ENCODE measurements around the gene TMEM132C. TPM values are rescaled to one million over a fixed set of nuclear protein-coding genes. Genes with fewer than 3 reads are reported as not detected.

The TMEM132C gene
- polyA plus RNA-seq, 2 of the 4 experiments (the other 2 are of a cell fraction), result not detected

- CTCF ChIA-PET, result no interaction called here
- no peak for ATAC-seq
Measured at GRCh38 chr12:128424931-128425431, 158.0 kb downstream of the TMEM132C start.

GRCh38 chr12:128425666-128426331 lies 158.8 kb downstream of the TMEM132C start:
- no peak for TF ChIP-seq JUN (IDR thresholded peaks at IDR 0.05)
- no peak for TF ChIP-seq ZNF302 (CRISPR knock-in tag; IDR thresholded peaks at IDR 0.05)
- no peak for TF ChIP-seq PHF8 (IDR thresholded peaks at IDR 0.05; ENCODE audit: borderline replicate concordance, low read depth)
- no peak for TF ChIP-seq MAZ (IDR thresholded peaks at IDR 0.05; ENCODE audit: borderline replicate concordance, low read depth, low read length)
- TF ChIP-seq ELK1 (IDR thresholded peaks at IDR 0.05; ENCODE audit: low read depth, low read length), result no peak
- TF ChIP-seq ESRRA (IDR thresholded peaks at IDR 0.05; ENCODE audit: borderline replicate concordance, low read length), result no peak
- no peak for TF ChIP-seq ZFP36 (IDR thresholded peaks at IDR 0.05; ENCODE audit: borderline replicate concordance, partially characterized antibody)
- no peak for TF ChIP-seq HES2 (IDR thresholded peaks at IDR 0.05)
- no peak for TF ChIP-seq SMC3 (IDR thresholded peaks at IDR 0.05)
- TF ChIP-seq TP53 (CRISPR knock-in tag; IDR thresholded peaks at IDR 0.05), result no peak
- TF ChIP-seq FOXS1 (CRISPR knock-in tag; IDR thresholded peaks at IDR 0.05), result no peak
- no peak for TF ChIP-seq TFCP2L1 (CRISPR knock-in tag; IDR thresholded peaks at IDR 0.05)
- no peak for TF ChIP-seq CBX8 (IDR thresholded peaks at IDR 0.05)
- TF ChIP-seq CBX2 (IDR thresholded peaks at IDR 0.05; ENCODE audit: borderline replicate concordance, low read depth), result no peak
- no peak for TF ChIP-seq CTCF (IDR thresholded peaks at IDR 0.05)
- ATAC-seq (no peak), DNase-seq (ENCODE audit: low read depth in 1 of 2, low spot score in 1 of 2) (no peak), FAIRE-seq (no peak)
- ChIA-PET POLR2A (no interaction called here), CTCF (no interaction called here)
- Histone ChIP-seq H3K9me3 (no peaks in the 10 kb centered on the region), H3K4me2 (no peak overlapping the region), H3K4me1 (no peaks in the 10 kb centered on the region), H3K27ac (no peak overlapping the region), H3K4me3 (no peak overlapping the region)
- WGBS (ENCODE audit: missing lambda C conversion rate), result 20% methylated on average over 18 of the region's 18 CpGs

More at GRCh38 chr12:128424931-128425431, 158.0 kb downstream of the TMEM132C start:
- TF ChIP-seq HOXA7 (CRISPR knock-in tag; IDR thresholded peaks at IDR 0.05) (no peak), POLR2AphosphoS2 (conservative IDR thresholded peaks at IDR 0.05; ENCODE audit: low read length) (no peak), EHF (CRISPR knock-in tag; IDR thresholded peaks at IDR 0.05) (no peak), SMC3 (IDR thresholded peaks at IDR 0.05) (no peak), ZNF302 (CRISPR knock-in tag; IDR thresholded peaks at IDR 0.05) (no peak), TFCP2L1 (CRISPR knock-in tag; IDR thresholded peaks at IDR 0.05) (no peak)
- POLR2A ChIA-PET, result no interaction called here
- FAIRE-seq (no peak), DNase-seq (ENCODE audit: low read depth in 1 of 2, low spot score in 1 of 2) (no peak)
- no peaks in the 10 kb centered on the region for H3K9me3 ChIP-seq
- H3K4me2 ChIP-seq, result no peak overlapping the region
- WGBS (ENCODE audit: missing lambda C conversion rate), result 5% methylated on average over 7 of the region's 7 CpGs
- H3K4me3 ChIP-seq, result no peak overlapping the region
- H3K4me1 ChIP-seq, result no peaks in the 10 kb centered on the region
- no peak overlapping the region for H3K27ac ChIP-seq

- Histone ChIP-seq H3K4me3 (no peak overlapping the region), H3K27ac (no peak overlapping the region), H3K4me1 (no peaks in the 10 kb centered on the region), H3K4me2 (no peak overlapping the region), H3K9me3 (no peaks in the 10 kb centered on the region)
- TF ChIP-seq TP53 (CRISPR knock-in tag; IDR thresholded peaks at IDR 0.05) (no peak), PHF8 (IDR thresholded peaks at IDR 0.05; ENCODE audit: borderline replicate concordance, low read depth) (no peak), HOXB5 (CRISPR knock-in tag; IDR thresholded peaks at IDR 0.05) (no peak), CBX8 (IDR thresholded peaks at IDR 0.05) (no peak), EHF (CRISPR knock-in tag; IDR thresholded peaks at IDR 0.05) (no peak), FOSL2 (IDR thresholded peaks at IDR 0.05) (no peak), FOSL2 (CRISPR knock-in tag; IDR thresholded peaks at IDR 0.05) (no peak)
- FAIRE-seq, result no peak
- WGBS (ENCODE audit: missing lambda C conversion rate), result 2% methylated on average over 5 of the region's 5 CpGs
- no peak for DNase-seq (ENCODE audit: low read depth in 1 of 2, low spot score in 1 of 2)
- ATAC-seq, result no peak
- ChIA-PET POLR2A (no interaction called here), CTCF (no interaction called here)
Measured at GRCh38 chr12:128426511-128426910, 159.5 kb downstream of the TMEM132C start.
